Stimulated activated CD4-positive, alpha-beta T cell treated with anti-CD3 and anti-CD28 coated beads, Interleukin-12 subunit alpha, Interleukin-12 subunit beta, amount 100 ng/mL, for 48 hours (primary cell): ENCODE results near the gene RASSF3.

Source experiments
- DNase-seq, 3 donors: peaks; one replicate each; pipeline ENCODE4 v3.0.0-alpha.2; 2020; ENCODE audit warnings: low read depth in 2 of 3, low spot score in 1 of 3

RASSF3 gene

GRCh38 chr12:64722835-64723234 is 112.5 kb downstream of the RASSF3 start:
- no peak for DNase-seq

GRCh38 chr12:64723630-64724029 is 113.3 kb downstream of the RASSF3 start:
- DNase-seq = no peak

- no peak for DNase-seq
Measured at GRCh38 chr12:64724201-64724745, 114.0 kb downstream of the RASSF3 start.

GRCh38 chr12:64729909-64730587 is 119.8 kb downstream of the RASSF3 start:
- DNase-seq = no peak

- no peak for DNase-seq
Measured at GRCh38 chr12:64730588-64730969, 120.3 kb downstream of the RASSF3 start.

- no peak for DNase-seq
Measured at GRCh38 chr12:64731683-64732082, 121.4 kb downstream of the RASSF3 start.

- DNase-seq = no peak
Measured at GRCh38 chr12:64733857-64734256, 123.6 kb downstream of the RASSF3 start.

GRCh38 chr12:64735442-64735841 is 125.1 kb downstream of the RASSF3 start:
- DNase-seq = no peak

GRCh38 chr12:64736771-64737170 is 126.5 kb downstream of the RASSF3 start:
- no peak for DNase-seq

- no peak for DNase-seq
Measured at GRCh38 chr12:64737539-64737938, 127.2 kb downstream of the RASSF3 start.

GRCh38 chr12:64739778-64740177 is 129.5 kb downstream of the RASSF3 start:
- no peak for DNase-seq

GRCh38 chr12:64740646-64741045 is 130.4 kb downstream of the RASSF3 start:
- DNase-seq = no peak

- no peak for DNase-seq
Measured at GRCh38 chr12:64742416-64742815, 132.1 kb downstream of the RASSF3 start.

GRCh38 chr12:64743206-64743605 is 132.9 kb downstream of the RASSF3 start:
- no peak for DNase-seq

GRCh38 chr12:64744422-64745258 is 134.3 kb downstream of the RASSF3 start:
- DNase-seq = no peak

- DNase-seq = no peak
Measured at GRCh38 chr12:64745259-64745807, 135.0 kb downstream of the RASSF3 start.

GRCh38 chr12:64745980-64746379 is 135.7 kb downstream of the RASSF3 start:
- DNase-seq = no peak

- DNase-seq = no peak
Measured at GRCh38 chr12:64746663-64747062, 136.4 kb downstream of the RASSF3 start.
